ENCODE results near the gene PTPN3. TPM values are rescaled to one million over a fixed set of nuclear protein-coding genes. Genes with fewer than 3 reads are reported as not detected.

PTPN3 gene
- total RNA-seq, 1 donor from 2014 or later, result 14.3 TPM

- ATAC-seq (peak; percentile 73), DNase-seq (ENCODE audit: low spot score) (no peak)
These were observed 8.1 kb upstream of the PTPN3 start for GRCh38 chr9:109506097-109506712.

GRCh38 chr9:109504689-109505088 is 6.6 kb upstream of the PTPN3 start:
- DNase-seq (ENCODE audit: low spot score) (no peak), ATAC-seq (no peak)

GRCh38 chr9:109500421-109500974 is 2.4 kb upstream of the PTPN3 start:
- ATAC-seq, result no peak

GRCh38 chr9:109499631-109500410 is 1.7 kb upstream of the PTPN3 start:
- DNase-seq (ENCODE audit: low spot score), result peak; percentile 77
- peak; percentile 88 for ATAC-seq

More at GRCh38 chr9:109500421-109500974, 2.4 kb upstream of the PTPN3 start:
- DNase-seq (ENCODE audit: low spot score), result no peak

- no peak for DNase-seq (ENCODE audit: low spot score)
- ATAC-seq, result peak; percentile 13
These were observed 1.1 kb upstream of the PTPN3 start for GRCh38 chr9:109499093-109499630.

GRCh38 chr9:109497226-109498153 is 617 bp downstream of the PTPN3 start:
- ATAC-seq (peak; percentile 52), DNase-seq (ENCODE audit: low spot score) (no peak)

- no peak for DNase-seq (ENCODE audit: low spot score)
- no peak for ATAC-seq
These were observed 1.3 kb downstream of the PTPN3 start for GRCh38 chr9:109496841-109497225.

GRCh38 chr9:109496218-109496617 is 1.9 kb downstream of the PTPN3 start:
- DNase-seq (ENCODE audit: low spot score) (no peak), ATAC-seq (no peak)

GRCh38 chr9:109493648-109494047 is 4.5 kb downstream of the PTPN3 start:
- DNase-seq (ENCODE audit: low spot score) (no peak), ATAC-seq (no peak)

GRCh38 chr9:109491590-109491989 is 6.5 kb downstream of the PTPN3 start:
- DNase-seq (ENCODE audit: low spot score), result no peak
- no peak for ATAC-seq

- ATAC-seq, result no peak
- no peak for DNase-seq (ENCODE audit: low spot score)
These were observed 9.2 kb downstream of the PTPN3 start for GRCh38 chr9:109488791-109489492.

GRCh38 chr9:109488351-109488750 is 9.8 kb downstream of the PTPN3 start:
- ATAC-seq (no peak), DNase-seq (ENCODE audit: low spot score) (no peak)

GRCh38 chr9:109487247-109487646 is 10.9 kb downstream of the PTPN3 start:
- ATAC-seq, result no peak
- DNase-seq (ENCODE audit: low spot score), result no peak

- no peak for DNase-seq (ENCODE audit: low spot score)
- no peak for ATAC-seq
These were observed 14.2 kb downstream of the PTPN3 start for GRCh38 chr9:109483744-109484429.

GRCh38 chr9:109482391-109482916 is 15.7 kb downstream of the PTPN3 start:
- DNase-seq (ENCODE audit: low spot score) (no peak), ATAC-seq (no peak)

GRCh38 chr9:109481856-109482255 is 16.3 kb downstream of the PTPN3 start:
- ATAC-seq, result no peak
- DNase-seq (ENCODE audit: low spot score), result no peak

GRCh38 chr9:109479822-109480221 is 18.3 kb downstream of the PTPN3 start:
- ATAC-seq (no peak), DNase-seq (ENCODE audit: low spot score) (no peak)

GRCh38 chr9:109478665-109479380 is 19.3 kb downstream of the PTPN3 start:
- ATAC-seq (peak; percentile 54), DNase-seq (ENCODE audit: low spot score) (peak; percentile 89)
